ENCODE data around the gene OCEL1. TPM values are rescaled to one million over a fixed set of nuclear protein-coding genes. Genes with fewer than 3 reads are reported as not detected.

The OCEL1 gene
- total RNA-seq, 2 experiments from 2014 or later = 10.2 to 29.5 TPM

DNA sequence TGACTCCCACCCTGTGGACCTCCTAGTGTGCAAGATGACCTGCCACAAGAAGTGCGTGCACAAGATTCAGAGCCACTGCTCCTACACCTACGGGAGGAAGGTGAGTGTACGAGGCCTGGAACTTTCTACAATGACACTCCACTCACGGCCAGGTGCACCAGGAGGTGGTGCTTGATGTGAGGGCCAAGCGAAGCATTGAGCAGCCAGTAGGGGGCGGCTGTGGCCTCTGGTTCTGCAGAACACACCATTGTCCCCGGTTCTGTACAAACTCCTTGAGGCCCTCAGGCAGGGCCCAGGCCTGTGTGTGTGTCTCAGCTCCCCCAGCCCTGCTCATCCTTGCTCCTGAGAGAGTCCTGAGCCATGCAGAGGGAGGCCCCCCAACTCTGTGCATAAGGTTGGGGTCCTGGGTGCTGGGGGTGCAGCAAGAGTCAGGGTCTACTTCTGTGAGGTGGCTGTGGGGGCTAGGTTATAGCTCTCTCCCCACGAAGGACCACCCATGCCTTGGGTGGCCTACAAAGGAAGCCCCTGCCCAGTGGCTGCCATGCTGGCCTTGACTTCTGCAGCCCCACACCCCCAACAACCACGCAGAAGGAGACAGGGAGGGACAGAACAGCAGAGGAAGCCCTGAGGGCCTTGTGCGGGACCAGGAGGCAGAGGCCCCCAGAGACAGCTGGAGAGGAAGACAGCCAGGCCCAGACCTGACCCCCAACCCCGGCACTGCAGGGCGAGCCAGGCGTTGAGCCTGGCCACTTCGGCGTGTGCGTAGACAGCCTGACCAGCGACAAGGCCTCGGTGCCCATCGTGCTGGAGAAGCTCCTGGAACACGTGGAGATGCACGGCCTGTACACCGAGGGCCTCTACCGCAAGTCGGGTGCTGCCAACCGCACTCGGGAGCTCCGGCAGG is 20.5 kb upstream of the OCEL1 start:
- Histone ChIP-seq H3K36me3 (ENCODE audit: insufficient read depth, low read length) (peaks cover 85% of the 10 kb centered on the region), H3K9me3 (ENCODE audit: low read length) (no peaks in the 10 kb centered on the region), H3K79me2 (ENCODE audit: insufficient read depth, low read depth, low read length) (no peaks in the 10 kb centered on the region), H2AFZ (ENCODE audit: low read length) (no peak overlapping the region), H3K4me2 (ENCODE audit: low read length) (no peak overlapping the region), H3K4me1 (ENCODE audit: insufficient read depth, low read length, poor library complexity, severe bottlenecking) (peaks cover 19% of the 10 kb centered on the region), H3K4me3 (ENCODE audit: low read depth, low read length, poor library complexity, severe bottlenecking) (no peak overlapping the region), H4K20me1 (ENCODE audit: insufficient read depth, low read length) (no peaks in the 10 kb centered on the region), H3K27ac (ENCODE audit: low read depth, low read length, poor library complexity, severe bottlenecking) (no peak overlapping the region), H3K9me2 (ENCODE audit: insufficient read depth, low read length) (no peaks in the 10 kb centered on the region)
- POLR2A ChIA-PET = no interaction called here
- CTCF ChIA-PET (ENCODE audit: unreplicated experiment) = no interaction called here
- intact Hi-C loops (cut with micrococcal nuclease; ENCODE audit: unreplicated experiment) = no loop called here
- no TSS peak for BruUV-seq (replicated peaks)
- DNase-seq (ENCODE audit: low spot score) = peak; percentile 65
- TF ChIP-seq CTCF (conservative IDR thresholded peaks at IDR 0.05; ENCODE audit: low read length) (peak; percentile 80), EZH2phosphoT487 (IDR thresholded peaks at IDR 0.05; ENCODE audit: borderline replicate concordance, low read depth, low read length) (no peak)

- H3K36me3 ChIP-seq (ENCODE audit: insufficient read depth, low read length) = peaks cover 83% of the 10 kb centered on the region
- no peak overlapping the region for H2AFZ ChIP-seq (ENCODE audit: low read length)
- no peaks in the 10 kb centered on the region for H4K20me1 ChIP-seq (ENCODE audit: insufficient read depth, low read length)
- ChIA-PET POLR2A (interaction anchor here (0.6 kb wide), 1 partner anchor 516 kb away, joined by 5 read pairs; no protein-coding TSS in a partner anchor), CTCF (ENCODE audit: unreplicated experiment) (no interaction called here)
- BruUV-seq (replicated peaks) = no TSS peak
- no peaks in the 10 kb centered on the region for H3K79me2 ChIP-seq (ENCODE audit: insufficient read depth, low read depth, low read length)
- H3K4me2 ChIP-seq (ENCODE audit: low read length) = no peak overlapping the region
- no peaks in the 10 kb centered on the region for H3K9me2 ChIP-seq (ENCODE audit: insufficient read depth, low read length)
- intact Hi-C loops (cut with micrococcal nuclease; ENCODE audit: unreplicated experiment) = no loop called here
- no peak for DNase-seq (ENCODE audit: low spot score)
- TF ChIP-seq CTCF (conservative IDR thresholded peaks at IDR 0.05; ENCODE audit: low read length) (no peak), EZH2phosphoT487 (IDR thresholded peaks at IDR 0.05; ENCODE audit: borderline replicate concordance, low read depth, low read length) (no peak)
- H3K4me1 ChIP-seq (ENCODE audit: insufficient read depth, low read length, poor library complexity, severe bottlenecking) = peaks cover 27% of the 10 kb centered on the region
- no peak overlapping the region for H3K4me3 ChIP-seq (ENCODE audit: low read depth, low read length, poor library complexity, severe bottlenecking)
- no peaks in the 10 kb centered on the region for H3K9me3 ChIP-seq (ENCODE audit: low read length)
- H3K27ac ChIP-seq (ENCODE audit: low read depth, low read length, poor library complexity, severe bottlenecking) = no peak overlapping the region
Measured at GRCh38 chr19:17206736-17207581, 19.1 kb upstream of the OCEL1 start.

Measured in OCI-LY7 (cell line).